GM12892 (cell line): ENCODE data around the gene DZIP1.

Experiments used
- POLR2A ChIP-seq: IDR thresholded peaks from 2 replicates; pipeline ENCODE4 v1.6.1; 2011; ENCODE audit warnings: low read depth, low read length, control low read depth
- POLR2AphosphoS5 ChIP-seq: IDR thresholded peaks from 2 replicates; pipeline ENCODE4 v1.6.1; 2011; ENCODE audit warnings: low read depth, low read length, control low read depth
- TAF1 ChIP-seq: IDR thresholded peaks from 2 replicates; pipeline ENCODE4 v1.6.1; 2011; ENCODE audit warnings: low read depth, mild to moderate bottlenecking, control low read depth, low read length, borderline replicate concordance

GRCh38 chr13:95636853-95637252, 7.7 kb downstream of the DZIP1 start:
- TF ChIP-seq TAF1 (no peak), POLR2A (no peak), POLR2AphosphoS5 (no peak)
